Thoracic aorta (tissue), 2 donors: ENCODE measurements around the gene C9orf85. TPM values are rescaled to one million over a fixed set of nuclear protein-coding genes. Genes with fewer than 3 reads are reported as not detected.
A peak's percentile ranks its signal among the peaks of the same experiment; 100 is the strongest.

Experiments used
- ATAC-seq: fragments of 150-250 bp; one replicate; pipeline ENCODE4 v1.8.0; 2017; ENCODE audit warnings: low read depth; ENCODE audit not compliant: insufficient number of reproducible peaks, low FRiP score
- DNase-seq: peaks from one replicate; pipeline ENCODE4 v3.0.0-alpha.2; 2020; ENCODE audit warnings: low spot score
- H3K27ac ChIP-seq, 2 donors: fragments of 200-600 bp; sonication (generic); 1 replicate in 1 of 2; 2 replicates in 1 of 2; pipeline ENCODE4 v1.5.1; 2016; ENCODE audit warnings: mild to moderate bottlenecking in 2 of 2, moderate library complexity in 2 of 2
- H3K27me3 ChIP-seq: fragments of 200-600 bp; sonication (generic); replicated peaks from 2 replicates; pipeline ENCODE4 v1.6.0; 2016; ENCODE audit warnings: mild to moderate bottlenecking; ENCODE audit not compliant: insufficient read depth
- H3K36me3 ChIP-seq: fragments of 200-600 bp; sonication (generic); one replicate; pipeline ENCODE4 v1.5.1; 2016
- H3K4me1 ChIP-seq, 2 donors: fragments of 200-600 bp; sonication (generic); 1 replicate in 1 of 2; 2 replicates in 1 of 2; pipeline versions ENCODE4 v1.5.1 to v1.6.0; 2016; ENCODE audit warnings: low read depth in 2 of 2, mild to moderate bottlenecking in 1 of 2; ENCODE audit not compliant: control insufficient read depth in 1 of 2
- H3K4me3 ChIP-seq: fragments of 200-600 bp; sonication (generic); 2 replicates; pipeline ENCODE4 v1.5.1; 2016; ENCODE audit warnings: mild to moderate bottlenecking
- H3K9me3 ChIP-seq: fragments of 200-600 bp; sonication (generic); 2 replicates; pipeline ENCODE4 v1.5.1; 2016
- total RNA-seq, 2 donors: library from RNA; depleted of rRNA; stranded (reverse); fragments of >200 nt; gene quantifications; one replicate each; pipeline versions ENCODE4 v1.1.0 to v1.2.3, GENCODE V29; 2016
- TF ChIP-seq, protein P1 (sequence below): fragments of 200-600 bp; sonication (generic); IDR thresholded peaks from one replicate; pipeline ENCODE4 v1.5.1; 2019; ENCODE audit warnings: antibody characterized with exemption

The C9orf85 gene
- total RNA-seq, 2 donors from 2014 or later = 8.4 to 14.7 TPM

DNA sequence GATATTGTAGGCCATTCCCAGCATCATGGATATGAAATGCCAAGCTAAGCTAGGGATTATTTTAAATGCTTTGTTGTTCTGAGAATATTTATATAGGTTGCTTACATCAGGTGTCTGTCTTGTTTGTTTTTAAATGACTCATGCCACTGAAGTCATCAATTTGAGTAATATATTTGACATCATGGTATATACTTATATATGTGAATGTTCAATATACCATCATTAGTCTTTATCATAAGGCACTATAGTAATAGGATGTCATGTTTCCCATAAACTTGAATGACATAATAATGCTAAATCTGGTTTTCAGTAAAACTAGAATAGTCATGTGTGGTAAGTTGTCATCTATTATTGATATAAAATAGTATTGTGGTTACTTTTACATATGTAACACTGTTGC is 13.1 kb downstream of the C9orf85 start:
- no peak for ATAC-seq
- H3K27ac ChIP-seq = peak overlapping the region in 1 of 2 donors; percentile 63

DNA sequence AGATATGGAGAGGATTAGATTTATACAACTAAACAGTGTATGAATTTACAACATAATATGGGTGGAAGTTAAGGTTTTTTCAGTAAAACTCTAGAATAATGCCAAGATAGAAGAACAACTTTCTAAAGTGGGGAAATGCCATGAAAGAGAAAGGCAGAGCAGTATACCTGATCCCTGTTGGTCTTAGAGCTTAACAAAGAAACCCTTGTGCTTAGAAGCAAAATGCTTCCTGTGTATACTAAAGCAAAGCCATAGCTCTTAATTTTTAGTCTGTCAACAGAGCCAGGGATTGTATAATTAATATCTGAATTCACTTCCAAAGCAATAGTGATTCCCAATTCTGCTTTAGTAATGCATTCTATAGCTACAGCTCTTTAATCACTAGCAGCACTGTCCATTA is 14.4 kb downstream of the C9orf85 start:
- no peak overlapping the region for H3K4me3 ChIP-seq
- DNase-seq (no peak), ATAC-seq (no peak)
- TF ChIP-seq, protein P1, sequence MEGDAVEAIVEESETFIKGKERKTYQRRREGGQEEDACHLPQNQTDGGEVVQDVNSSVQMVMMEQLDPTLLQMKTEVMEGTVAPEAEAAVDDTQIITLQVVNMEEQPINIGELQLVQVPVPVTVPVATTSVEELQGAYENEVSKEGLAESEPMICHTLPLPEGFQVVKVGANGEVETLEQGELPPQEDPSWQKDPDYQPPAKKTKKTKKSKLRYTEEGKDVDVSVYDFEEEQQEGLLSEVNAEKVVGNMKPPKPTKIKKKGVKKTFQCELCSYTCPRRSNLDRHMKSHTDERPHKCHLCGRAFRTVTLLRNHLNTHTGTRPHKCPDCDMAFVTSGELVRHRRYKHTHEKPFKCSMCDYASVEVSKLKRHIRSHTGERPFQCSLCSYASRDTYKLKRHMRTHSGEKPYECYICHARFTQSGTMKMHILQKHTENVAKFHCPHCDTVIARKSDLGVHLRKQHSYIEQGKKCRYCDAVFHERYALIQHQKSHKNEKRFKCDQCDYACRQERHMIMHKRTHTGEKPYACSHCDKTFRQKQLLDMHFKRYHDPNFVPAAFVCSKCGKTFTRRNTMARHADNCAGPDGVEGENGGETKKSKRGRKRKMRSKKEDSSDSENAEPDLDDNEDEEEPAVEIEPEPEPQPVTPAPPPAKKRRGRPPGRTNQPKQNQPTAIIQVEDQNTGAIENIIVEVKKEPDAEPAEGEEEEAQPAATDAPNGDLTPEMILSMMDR = no peak
- H3K36me3 ChIP-seq = no peaks in the 10 kb centered on the region
- H3K27me3 ChIP-seq = no peaks in the 10 kb centered on the region
- no peak overlapping the region for H3K27ac ChIP-seq
- peaks cover 7 to 30% of the 10 kb centered on the region in 2 donors for H3K4me1 ChIP-seq
- H3K9me3 ChIP-seq = no peaks in the 10 kb centered on the region

More for the DNA sequence above, 13.1 kb downstream of the C9orf85 start:
- no peak for DNase-seq
- Histone ChIP-seq H3K27me3 (no peaks in the 10 kb centered on the region), H3K9me3 (no peaks in the 10 kb centered on the region), H3K4me3 (no peak overlapping the region), H3K36me3 (no peaks in the 10 kb centered on the region), H3K4me1 (peaks cover 7 to 30% of the 10 kb centered on the region in 2 donors)
- TF ChIP-seq, protein P1 = no peak

DNA sequence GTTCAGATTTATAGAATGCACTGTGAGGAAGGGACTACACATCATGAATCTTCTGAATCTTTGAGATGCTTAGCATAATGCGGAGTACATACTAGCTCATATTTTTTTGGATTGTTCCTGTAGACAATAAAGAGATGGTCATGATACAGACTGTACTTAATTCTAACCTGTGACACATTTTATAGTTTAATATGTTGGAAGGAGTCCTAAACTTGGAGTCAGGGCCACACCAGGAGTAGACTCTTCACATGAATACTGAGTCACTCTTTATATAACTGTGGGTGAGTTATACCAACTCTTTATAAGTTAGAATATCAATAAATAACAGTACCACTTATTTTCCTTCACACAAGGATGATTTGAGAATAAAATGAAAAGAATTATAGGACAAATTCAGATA is 16.9 kb downstream of the C9orf85 start:
- no peak overlapping the region for H3K27ac ChIP-seq
- TF ChIP-seq, protein P1 = no peak

DNA sequence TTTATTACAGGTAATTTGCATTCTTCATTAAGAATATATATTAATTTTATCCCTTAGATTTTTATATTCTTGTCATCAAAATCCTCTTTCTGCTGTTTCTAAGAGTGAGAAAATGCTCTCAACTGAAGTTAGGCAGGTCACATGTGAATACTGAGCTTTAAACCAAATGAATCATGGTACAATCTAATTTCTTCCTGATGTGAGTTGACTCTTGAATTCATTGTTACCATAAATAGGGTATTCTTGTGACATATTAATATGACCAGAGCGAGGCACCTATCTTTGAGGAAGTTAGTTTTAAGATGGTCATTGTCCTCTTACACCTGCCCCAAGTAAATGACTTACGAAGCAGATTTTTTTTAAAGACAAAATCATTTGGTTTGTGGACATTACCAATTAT is 17.4 kb downstream of the C9orf85 start:
- TF ChIP-seq, protein P1 = no peak
- Histone ChIP-seq H3K9me3 (no peaks in the 10 kb centered on the region), H3K27me3 (no peaks in the 10 kb centered on the region), H3K36me3 (no peaks in the 10 kb centered on the region), H3K4me3 (no peak overlapping the region), H3K27ac (no peak overlapping the region), H3K4me1 (peaks cover 1 to 17% of the 10 kb centered on the region in 2 donors)
- DNase-seq = no peak
- no peak for ATAC-seq

More for the DNA sequence above, 16.9 kb downstream of the C9orf85 start:
- Histone ChIP-seq H3K4me1 (peaks cover 5 to 21% of the 10 kb centered on the region in 2 donors), H3K27me3 (no peaks in the 10 kb centered on the region), H3K4me3 (no peak overlapping the region), H3K36me3 (no peaks in the 10 kb centered on the region), H3K9me3 (no peaks in the 10 kb centered on the region)
- DNase-seq = no peak
- ATAC-seq = no peak

DNA sequence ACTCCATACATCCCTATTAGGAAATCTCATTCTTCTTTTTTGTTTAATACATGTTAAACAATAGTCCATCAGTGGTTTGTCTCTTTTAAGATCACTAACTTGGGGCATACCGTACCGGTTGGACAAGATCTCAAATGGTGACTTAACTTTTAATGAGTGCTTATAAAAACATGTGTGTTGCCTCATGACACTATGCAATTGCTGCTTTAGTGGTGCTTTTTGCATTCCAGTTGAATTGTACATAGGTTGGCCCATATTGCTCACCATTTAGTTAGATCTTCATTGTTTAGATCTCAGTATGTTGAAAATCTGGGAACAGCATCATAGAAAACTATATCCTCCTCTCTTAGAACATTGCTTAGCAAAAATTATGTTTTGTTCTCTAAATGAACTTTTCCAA is 17.8 kb downstream of the C9orf85 start:
- TF ChIP-seq, protein P1 = no peak
- Histone ChIP-seq H3K9me3 (no peaks in the 10 kb centered on the region), H3K27ac (no peak overlapping the region), H3K4me3 (no peak overlapping the region), H3K4me1 (peaks cover 0 to 13% of the 10 kb centered on the region in 2 donors), H3K36me3 (no peaks in the 10 kb centered on the region), H3K27me3 (no peaks in the 10 kb centered on the region)
- DNase-seq (no peak), ATAC-seq (no peak)
